Left ventricle myocardium inferior (tissue), 1 donor: ENCODE data around the gene UNK. TPM values are rescaled to one million over a fixed set of nuclear protein-coding genes. Genes with fewer than 3 reads are reported as not detected.
"Not testable (repeated sequence)": the region's sequence is repeated elsewhere in the genome, so short reads cannot be mapped to it uniquely, and the experiment has no call there.

Source experiments
- DNase-seq: peaks from one replicate; pipeline ENCODE4 v3.0.0-alpha.2; 2020
- H3K27ac ChIP-seq: fragments of 200-600 bp; replicated peaks from 2 replicates; pipeline ENCODE4 v1.8.0; 2021
- H3K27me3 ChIP-seq: fragments of 200-600 bp; 2 replicates; pipeline ENCODE4 v1.8.0; 2021; ENCODE audit warnings: low read depth
- H3K36me3 ChIP-seq: fragments of 200-600 bp; 2 replicates; pipeline ENCODE4 v1.8.0; 2021
- H3K4me1 ChIP-seq: fragments of 200-600 bp; 2 replicates; pipeline ENCODE4 v1.8.0; 2021
- H3K4me3 ChIP-seq: fragments of 200-600 bp; 2 replicates; pipeline ENCODE4 v1.8.0; 2021; ENCODE audit warnings: mild to moderate bottlenecking, moderate library complexity
- H3K9me3 ChIP-seq: fragments of 200-600 bp; replicated peaks from 2 replicates; pipeline ENCODE4 v1.8.0; 2021
- intact Hi-C: fragments of 100-400 bp; cut with micrococcal nuclease; formaldehyde crosslinking; loops from one replicate; pipeline ENCODE4 v1.11.0; 2022
- total RNA-seq: library from RNA; stranded (reverse); fragmentation: NEBNext Ultra II Directional; extraction: Animal tissue kit (Norgen Biotek cat#: 25700); gene quantifications from one replicate; pipeline ENCODE4 v1.2.1, GENCODE V29; 2021
- TF ChIP-seq, protein P1 (sequence below): fragments of 200-600 bp; IDR thresholded peaks from 2 replicates; pipeline ENCODE4 v1.8.0; 2021; ENCODE audit warnings: antibody characterized with exemption, mild to moderate bottlenecking, borderline replicate concordance
- donor health status: DM: no; HTN: yes; CAD: no; lungs with severe emphysema.

Gene UNK
- total RNA-seq, 1 donor from 2014 or later: 14.7 TPM

DNA sequence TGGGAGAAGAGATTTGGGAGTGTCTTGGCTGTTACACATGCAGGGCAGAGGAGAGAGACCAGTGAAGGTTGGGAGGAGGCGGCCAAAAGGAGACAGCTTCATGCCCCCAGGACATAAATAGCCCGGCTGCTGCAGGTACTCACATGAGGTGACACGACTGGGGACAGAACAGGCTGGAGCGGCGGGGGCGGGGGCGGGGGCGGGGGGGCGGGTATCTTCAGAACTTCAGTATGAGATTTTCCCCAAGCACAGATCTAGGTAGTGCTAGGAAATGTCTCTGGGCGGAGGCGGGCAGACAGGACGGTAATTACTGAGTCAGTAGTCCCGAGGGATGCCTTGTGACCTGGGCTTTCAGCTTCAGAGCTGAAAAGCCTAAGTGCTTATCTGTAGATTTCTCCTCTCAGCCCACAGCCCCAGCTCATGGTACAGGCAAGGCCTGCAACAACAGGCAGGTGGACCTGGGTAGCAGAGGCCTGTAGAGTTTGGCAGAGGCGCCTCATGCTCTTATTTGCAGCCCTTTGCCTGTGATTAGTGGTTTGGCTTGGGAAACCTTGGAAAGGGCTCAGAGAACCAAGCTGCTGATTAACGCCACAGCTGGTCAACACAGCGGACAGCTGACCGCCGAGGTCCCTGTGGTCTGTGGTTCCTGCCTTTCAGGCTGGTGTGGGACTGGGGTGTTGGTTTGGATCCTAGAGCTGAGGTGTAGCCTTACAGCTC is 24.5 kb downstream of the UNK start:
- intact Hi-C loops: no loop called here
- Histone ChIP-seq H3K36me3 (peaks cover 42% of the 10 kb centered on the region), H3K4me3 (peak overlapping the region; percentile 33), H3K9me3 (no peaks in the 10 kb centered on the region), H3K27ac (peak overlapping the region; percentile 90), H3K27me3 (no peaks in the 10 kb centered on the region), H3K4me1 (peaks cover 49% of the 10 kb centered on the region)
- TF ChIP-seq, protein P1, sequence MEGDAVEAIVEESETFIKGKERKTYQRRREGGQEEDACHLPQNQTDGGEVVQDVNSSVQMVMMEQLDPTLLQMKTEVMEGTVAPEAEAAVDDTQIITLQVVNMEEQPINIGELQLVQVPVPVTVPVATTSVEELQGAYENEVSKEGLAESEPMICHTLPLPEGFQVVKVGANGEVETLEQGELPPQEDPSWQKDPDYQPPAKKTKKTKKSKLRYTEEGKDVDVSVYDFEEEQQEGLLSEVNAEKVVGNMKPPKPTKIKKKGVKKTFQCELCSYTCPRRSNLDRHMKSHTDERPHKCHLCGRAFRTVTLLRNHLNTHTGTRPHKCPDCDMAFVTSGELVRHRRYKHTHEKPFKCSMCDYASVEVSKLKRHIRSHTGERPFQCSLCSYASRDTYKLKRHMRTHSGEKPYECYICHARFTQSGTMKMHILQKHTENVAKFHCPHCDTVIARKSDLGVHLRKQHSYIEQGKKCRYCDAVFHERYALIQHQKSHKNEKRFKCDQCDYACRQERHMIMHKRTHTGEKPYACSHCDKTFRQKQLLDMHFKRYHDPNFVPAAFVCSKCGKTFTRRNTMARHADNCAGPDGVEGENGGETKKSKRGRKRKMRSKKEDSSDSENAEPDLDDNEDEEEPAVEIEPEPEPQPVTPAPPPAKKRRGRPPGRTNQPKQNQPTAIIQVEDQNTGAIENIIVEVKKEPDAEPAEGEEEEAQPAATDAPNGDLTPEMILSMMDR: no peak
- peak; percentile 61 for DNase-seq

DNA sequence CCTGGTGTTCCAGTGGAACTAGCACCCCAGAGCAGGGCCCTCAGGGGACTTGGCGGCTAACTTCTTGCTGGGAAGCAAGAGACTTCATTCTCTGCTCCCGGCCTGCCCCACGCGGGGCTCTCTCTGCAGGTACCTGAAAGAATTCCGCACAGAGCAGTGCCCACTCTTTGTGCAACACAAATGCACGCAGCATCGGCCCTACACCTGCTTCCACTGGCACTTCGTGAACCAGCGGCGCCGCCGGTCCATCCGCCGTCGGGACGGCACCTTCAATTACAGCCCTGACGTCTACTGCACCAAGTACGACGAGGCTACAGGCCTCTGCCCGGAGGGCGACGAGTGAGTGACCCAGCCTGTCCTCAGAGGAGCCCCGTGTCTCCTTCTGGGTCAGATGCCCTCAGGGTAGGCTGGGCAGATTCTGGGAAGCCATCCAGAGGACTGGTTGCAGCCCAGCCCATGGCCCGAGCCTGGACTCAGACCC is 25.1 kb downstream of the UNK start:
- intact Hi-C loops: no loop called here
- Histone ChIP-seq H3K36me3 (peaks cover 48% of the 10 kb centered on the region), H3K27ac (peak overlapping the region; percentile 90), H3K4me3 (peak overlapping the region; percentile 33), H3K9me3 (no peaks in the 10 kb centered on the region), H3K4me1 (peaks cover 49% of the 10 kb centered on the region), H3K27me3 (no peaks in the 10 kb centered on the region)
- no peak for DNase-seq
- TF ChIP-seq, protein P1: no peak

DNA sequence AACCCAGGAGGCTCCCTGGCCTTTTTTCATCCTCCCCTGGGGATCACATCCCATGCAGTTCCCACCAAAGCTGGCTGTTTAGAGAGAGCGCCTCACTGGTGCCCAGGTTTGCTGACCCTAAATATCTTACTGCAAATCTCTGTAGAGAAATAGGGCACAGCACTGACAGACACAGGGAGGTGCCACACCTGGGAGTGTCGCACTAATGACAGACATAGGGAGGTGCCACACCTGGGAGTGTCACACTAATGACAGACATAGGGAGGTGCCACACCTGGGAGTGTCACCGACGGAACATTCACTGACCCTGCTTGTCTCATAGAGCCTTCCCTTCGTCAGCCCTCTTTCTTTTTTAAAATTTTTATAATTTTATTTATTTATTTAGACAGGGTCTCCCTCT is 25.6 kb downstream of the UNK start:
- H3K36me3 ChIP-seq: peaks cover 53% of the 10 kb centered on the region

DNA sequence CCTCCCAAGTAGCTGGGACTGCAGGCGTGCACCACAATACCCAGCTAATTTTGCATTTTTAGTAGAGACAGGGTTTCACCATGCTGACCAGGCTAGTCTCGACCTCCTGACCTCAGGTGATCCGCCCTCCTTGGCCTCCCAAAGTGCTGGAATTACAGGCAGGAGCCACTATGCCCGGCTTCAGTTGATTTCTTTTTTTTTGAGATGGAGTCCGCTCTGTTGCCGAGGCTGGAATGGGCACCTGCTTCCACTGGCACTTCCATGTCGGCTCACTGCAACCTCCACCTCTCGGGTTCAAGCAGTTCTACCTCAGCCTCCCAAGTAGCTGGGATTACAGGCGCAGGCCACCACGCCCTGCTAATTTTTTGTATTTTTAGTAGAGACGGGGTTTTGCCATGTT is 26.1 kb downstream of the UNK start:
- H3K4me3 ChIP-seq, H3K27me3 ChIP-seq, DNase-seq, H3K9me3 ChIP-seq, intact Hi-C loops: not testable (repeated sequence)
- H3K27ac ChIP-seq: peak overlapping the region; percentile 90
- peaks cover 58% of the 10 kb centered on the region for H3K36me3 ChIP-seq
- H3K4me1 ChIP-seq: peaks cover 46% of the 10 kb centered on the region

More for the DNA sequence above, 25.6 kb downstream of the UNK start:
- Histone ChIP-seq H3K27ac (peak overlapping the region; percentile 90), H3K27me3 (no peaks in the 10 kb centered on the region), H3K9me3 (no peaks in the 10 kb centered on the region), H3K4me1 (peaks cover 49% of the 10 kb centered on the region), H3K4me3 (peak overlapping the region; percentile 33)
- DNase-seq: no peak
- intact Hi-C loops: no loop called here
- TF ChIP-seq, protein P1: no peak

DNA sequence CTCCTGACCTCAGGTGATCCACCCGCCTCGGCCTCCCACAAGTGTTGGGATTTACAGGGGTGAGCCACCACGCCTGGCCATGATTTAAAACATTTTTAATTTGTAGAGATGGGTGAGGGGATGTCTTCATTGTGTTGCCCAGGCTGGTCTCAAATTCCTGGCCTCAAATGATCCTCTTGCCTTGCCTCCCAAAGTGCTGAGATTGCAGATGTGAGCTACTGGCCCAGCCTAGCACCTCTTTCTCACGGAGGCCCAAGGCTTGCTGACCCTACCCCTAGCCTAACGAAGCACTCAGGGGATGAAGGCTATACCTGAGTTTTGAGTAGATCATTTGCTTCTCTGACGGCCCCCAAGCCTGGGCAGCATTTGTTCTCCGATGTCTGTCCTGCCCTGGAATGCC is 26.6 kb downstream of the UNK start:
- TF ChIP-seq, protein P1: no peak
- no peaks in the 10 kb centered on the region for H3K27me3 ChIP-seq
- peaks cover 61% of the 10 kb centered on the region for H3K36me3 ChIP-seq

More for the DNA sequence above, 26.6 kb downstream of the UNK start:
- Histone ChIP-seq H3K4me3 (no peak overlapping the region), H3K27ac (no peak overlapping the region), H3K9me3 (no peaks in the 10 kb centered on the region), H3K4me1 (peaks cover 46% of the 10 kb centered on the region)
- DNase-seq: no peak
- intact Hi-C loops: no loop called here
